Stimulated activated CD8-positive, alpha-beta memory T cell treated with anti-CD3 and anti-CD28 coated beads, Interleukin-4, amount 100 ng/mL, for 24 hours (primary cell): ENCODE data around the gene MYCBP.
"Not testable (repeated sequence)": the region's sequence is repeated elsewhere in the genome, so short reads cannot be mapped to it uniquely, and the experiment has no call there.

Experiments
- DNase-seq: peaks from one replicate; pipeline ENCODE4 v3.0.0-alpha.2; 2020; ENCODE audit warnings: low read depth

MYCBP gene

DNA sequence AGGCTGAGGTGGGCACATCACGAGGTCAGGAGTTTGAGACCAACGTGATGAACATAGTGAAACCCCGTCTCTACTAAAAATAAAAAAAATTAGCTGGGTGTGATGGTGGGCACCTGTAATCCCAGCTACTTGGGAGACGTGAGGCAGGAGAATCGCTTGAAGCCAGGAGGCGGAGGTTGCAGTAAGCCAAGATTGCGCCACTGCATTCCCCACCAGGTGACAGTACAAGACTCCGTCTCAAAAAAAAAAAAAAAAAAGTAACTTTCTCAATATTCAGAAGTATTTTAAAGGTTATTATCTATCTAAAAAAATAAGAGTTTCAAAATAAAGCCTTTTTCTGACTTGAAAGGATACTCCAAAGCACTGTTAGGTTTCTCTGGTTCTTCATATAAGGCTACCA lies 5.9 kb downstream of the MYCBP start:
- DNase-seq: no peak

DNA sequence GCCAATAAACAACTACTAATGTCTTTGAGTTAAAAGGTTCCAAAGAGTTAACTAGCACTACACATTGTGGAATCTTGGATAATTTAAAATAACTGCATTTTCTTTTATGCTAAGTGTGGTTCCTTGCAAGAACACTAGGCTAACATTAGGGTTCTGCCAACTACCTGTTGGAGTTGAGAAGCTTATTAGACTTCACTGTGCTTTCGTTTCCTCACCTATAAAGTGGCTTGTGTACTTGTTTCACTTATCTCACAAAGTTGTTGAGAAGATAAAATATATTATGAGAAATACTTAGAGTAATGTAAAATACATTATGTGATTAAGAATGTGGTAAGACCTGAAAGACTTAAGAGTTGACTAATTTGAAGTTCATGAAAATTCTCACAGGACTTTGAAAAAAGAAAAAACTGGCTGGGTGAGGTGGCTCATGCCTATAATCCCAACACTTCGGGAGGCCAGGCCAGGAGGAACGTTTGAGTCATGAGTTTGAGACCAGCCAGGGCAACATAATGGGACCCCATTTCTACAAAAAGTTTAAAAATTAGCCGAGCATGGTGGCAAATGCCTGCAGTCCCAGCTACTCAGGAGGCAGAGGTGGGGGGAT lies 7.9 kb downstream of the MYCBP start:
- no peak for DNase-seq

- no peak for DNase-seq
Observed at GRCh38 chr1:38860454-38860795, 12.7 kb downstream of the MYCBP start.

DNA sequence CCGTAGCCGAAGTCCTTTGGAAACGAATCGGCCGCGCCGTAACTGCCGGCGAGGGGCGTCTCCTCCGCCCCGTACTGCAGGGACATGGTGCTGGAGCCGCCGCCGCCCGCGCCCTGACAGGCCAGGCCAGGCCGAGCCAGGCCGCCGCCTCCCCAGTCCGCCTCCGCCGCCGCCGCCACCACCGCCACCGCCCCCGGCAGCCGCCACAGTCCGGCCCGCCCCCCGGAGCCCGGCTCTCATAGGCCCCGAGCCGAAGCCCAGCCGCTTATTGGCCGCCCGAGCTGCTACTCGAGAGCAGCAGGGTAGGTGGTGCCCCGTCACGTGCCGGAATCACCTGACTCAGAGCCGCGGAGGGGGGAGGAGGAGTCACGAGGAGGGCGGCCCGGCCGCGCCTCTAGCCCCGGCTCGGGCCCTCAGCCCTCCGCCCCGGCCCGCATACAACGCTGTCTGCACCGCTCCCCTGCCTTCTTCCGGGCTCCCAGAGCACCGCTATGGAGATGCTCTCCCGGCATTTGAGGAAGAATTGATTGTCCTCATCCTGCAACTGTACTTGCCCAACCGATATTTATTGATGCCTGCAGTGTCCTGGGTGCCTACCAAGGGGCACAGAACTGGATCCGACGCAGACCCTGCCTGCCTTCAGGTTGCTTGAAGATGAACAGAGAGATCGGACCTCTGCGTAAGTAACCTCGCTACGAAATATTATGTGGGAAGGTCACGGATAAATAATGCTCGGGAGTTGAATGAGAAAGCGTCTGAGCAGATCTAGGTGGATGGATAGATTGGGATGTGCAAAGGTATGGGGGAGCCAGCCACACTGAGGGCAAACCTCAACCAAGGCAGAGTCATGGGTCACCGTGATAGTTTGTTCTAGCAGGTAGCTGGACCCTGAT lies 13.3 kb downstream of the MYCBP start, which contains the start of gene RRAGC:
RRAGC (minus strand) TSS at position 212 of the 893 bp plus-strand sequence; CDS start at position 86, 126 bp downstream.
- DNase-seq: peak; percentile 98

DNA sequence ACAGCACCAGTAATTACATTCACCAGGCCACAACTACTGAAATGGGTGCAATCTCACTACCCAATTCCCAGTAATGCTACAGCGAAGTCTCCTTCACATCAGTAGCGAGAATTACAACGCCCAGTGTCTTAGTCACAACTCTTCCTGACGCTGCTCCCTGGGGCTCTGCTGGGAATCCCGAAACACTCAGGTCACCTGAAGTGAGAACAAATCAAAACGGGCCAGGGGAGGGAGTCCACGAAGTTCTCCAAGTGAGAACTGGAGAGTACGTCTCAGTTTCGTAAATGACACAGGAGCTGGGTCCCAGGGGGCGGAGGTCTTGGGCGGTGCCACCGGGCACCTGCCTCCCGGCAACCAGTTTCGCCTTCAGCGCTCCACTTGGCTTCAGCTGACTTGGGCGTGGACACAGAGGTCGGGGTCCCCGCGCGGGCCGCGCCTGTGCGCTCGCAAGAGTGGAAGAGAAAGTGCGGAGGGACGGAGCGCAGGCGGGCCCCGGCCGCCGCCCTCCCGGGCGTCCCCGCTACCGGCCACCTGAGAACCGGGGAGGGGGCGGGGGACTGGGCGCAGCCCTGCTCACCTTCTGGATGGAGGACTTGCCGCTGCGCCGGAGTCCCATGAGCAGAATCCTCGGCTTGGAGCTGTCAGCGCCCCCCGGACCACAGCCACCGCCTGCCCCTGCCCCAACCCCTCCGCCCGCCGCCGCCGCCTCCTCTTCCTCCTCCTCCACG lies 14.2 kb downstream of the MYCBP start:
- DNase-seq: peak; percentile 34

DNA sequence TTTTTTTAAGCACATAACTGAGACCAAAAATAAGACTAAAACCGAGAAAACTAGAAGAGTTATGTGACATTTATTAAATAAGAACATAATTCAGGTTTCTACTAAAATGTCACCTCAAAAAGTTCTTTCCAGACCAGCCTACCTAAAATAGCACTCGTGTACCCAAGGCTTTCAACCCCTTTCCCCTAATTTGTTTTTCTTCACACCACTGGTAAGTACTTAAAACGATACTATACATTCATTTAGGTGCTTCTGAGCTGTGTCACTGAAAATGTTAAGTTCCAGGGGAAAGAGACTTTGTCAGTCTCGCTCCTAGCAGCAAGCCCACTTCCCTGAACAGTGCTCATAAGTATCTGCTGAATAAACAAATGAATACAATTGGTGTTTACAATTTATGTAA lies 20.4 kb downstream of the MYCBP start:
- no peak for DNase-seq

- DNase-seq: no peak
Observed at GRCh38 chr1:38848071-38848470, 25.1 kb downstream of the MYCBP start.

- no peak for DNase-seq
Observed at GRCh38 chr1:38846210-38846609, 26.9 kb downstream of the MYCBP start.

GRCh38 chr1:38845088-38845487 lies 28.1 kb downstream of the MYCBP start:
- not testable (repeated sequence) for DNase-seq

DNA sequence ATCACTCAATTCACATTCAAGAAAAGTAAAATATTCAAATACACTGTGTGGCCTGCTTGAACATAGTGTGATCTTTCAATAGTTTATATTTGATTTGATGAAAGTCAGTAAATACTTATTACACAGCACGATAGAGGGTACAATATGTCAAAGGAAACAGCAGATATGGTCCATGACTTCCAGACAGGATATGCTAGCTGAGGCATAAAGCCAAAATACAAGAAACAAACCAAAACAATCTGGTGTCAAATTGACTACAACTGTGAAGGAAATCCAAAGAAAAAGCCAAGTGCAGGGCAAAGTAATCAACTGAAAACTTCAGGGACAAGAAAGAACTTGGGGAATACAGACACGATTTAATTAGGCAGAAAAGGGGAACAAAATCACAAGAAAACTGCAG lies 32.9 kb downstream of the MYCBP start:
- no peak for DNase-seq

DNA sequence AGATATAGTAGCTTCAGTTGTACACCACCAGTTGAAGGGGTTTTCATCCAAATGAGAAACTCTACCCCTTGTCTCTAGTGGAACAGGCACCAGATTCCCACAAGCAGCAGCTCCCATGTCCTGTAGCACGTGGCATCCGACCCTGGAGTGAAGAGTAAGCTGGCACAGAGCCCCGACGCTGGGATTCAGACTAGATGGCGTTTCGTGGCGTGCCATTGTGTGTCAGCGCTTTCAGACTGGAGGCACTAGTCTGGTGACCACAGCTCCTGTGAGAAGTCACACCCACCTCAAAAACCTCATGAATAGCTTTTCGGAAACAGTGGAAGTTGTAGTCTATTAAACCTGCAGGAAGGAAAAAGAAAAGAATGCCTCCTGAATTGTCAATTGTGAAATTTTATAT lies 33.8 kb downstream of the MYCBP start:
- DNase-seq: no peak

DNA sequence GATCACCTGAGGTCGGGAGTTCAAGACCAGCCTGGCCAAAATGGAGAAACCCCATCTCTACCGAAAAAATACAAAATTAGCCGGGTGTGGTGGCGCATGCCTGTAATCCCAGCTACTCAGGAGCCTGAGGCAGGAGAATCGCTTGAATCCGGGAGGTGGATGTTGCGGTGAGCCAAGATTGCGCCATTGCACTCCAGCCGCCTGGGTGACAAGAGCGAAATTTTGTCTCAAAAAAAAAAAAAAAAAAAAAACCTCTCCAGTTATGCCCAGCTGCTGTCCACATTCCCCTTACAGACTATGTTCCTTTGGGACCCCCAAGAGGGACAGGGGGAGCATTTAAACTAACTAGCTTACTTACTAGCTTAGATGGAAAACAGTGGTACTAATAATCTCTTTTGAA lies 36.8 kb downstream of the MYCBP start:
- DNase-seq: not testable (repeated sequence)

DNA sequence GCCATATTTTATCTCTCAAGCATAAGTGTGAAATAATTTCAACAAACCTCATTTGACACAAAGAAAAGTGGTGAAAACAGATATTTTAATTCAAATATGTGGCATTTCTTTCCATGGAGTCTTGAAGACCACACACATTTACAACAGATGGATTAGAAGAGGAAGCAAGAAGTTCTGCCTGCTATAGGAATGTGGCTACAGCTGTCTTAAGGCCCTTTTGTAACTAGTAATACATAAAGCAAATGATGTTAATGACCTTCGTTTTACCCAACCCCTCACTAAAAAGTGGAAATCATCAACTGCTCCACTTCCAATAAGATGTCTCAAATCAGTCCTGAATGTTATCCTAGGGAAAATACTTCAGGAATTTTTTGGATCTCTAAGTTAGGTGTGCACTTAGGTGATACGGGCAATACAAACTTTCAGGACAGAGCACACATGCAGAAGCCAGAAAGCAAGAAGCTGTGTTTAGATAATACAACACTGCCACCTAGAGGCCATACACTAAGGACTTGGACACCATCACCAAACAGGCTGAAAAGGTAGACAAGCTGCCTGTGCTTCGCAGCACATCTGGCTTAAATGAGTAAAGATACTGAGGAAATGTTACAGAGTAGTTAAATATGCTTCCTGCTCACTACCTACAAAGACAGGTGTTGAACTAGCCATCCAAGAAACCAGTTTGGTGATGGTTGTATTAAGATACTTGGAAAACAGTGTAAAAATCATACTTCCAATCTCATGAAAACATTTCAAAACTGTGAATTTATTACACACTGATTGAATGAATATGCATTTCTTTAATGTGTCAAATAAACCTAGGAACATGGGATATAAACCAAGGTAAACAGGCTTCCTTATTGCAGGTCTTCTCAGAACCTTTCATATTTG lies 38.0 kb downstream of the MYCBP start:
- DNase-seq: no peak

DNA sequence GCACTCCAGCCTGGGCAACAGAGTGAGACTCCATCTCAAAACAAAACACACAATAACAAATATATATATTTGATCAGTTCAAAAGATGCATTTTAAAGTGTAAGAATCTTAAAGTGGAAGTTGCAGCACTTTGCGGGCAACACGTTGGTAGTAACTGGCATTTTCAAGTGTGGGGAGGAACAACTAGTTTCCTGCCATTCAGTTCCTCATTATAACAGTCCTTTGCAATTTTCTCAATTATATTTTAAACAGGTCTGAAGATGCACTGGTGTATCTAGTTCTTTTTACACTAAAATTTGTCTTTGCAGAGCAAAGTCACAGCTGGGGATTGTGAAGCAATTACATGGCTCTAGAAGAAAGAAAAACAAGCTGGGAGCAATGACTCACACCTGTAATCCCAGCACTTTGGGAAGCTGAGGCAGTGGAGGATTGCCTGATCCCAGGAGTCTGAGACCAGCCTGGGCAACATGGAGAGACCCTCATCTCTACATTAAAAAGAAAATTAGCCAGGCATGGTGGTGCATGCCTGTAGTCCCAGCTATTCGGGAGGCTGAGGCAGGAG lies 38.8 kb downstream of the MYCBP start:
- no peak for DNase-seq

DNA sequence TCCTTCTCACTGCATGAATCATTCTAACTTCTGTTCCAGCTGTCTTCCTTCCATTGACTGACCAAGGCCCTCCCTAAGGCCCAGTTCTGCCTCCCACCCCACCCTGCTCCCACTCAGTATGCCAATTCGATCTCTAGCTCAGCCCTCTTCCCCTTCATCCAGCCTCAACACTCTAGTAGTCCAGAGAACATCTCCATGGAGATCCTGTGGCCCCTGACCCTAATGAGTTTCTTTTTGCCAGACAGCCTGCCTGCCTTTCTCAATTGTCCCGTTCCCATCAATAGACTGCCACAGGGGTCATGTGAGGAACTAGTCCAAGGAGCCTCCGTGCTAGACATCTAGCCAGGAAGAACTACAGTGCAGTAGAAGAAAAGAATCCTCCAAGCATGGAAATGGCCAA lies 40.0 kb downstream of the MYCBP start:
- no peak for DNase-seq

GRCh38 chr1:38832370-38832734 lies 40.8 kb downstream of the MYCBP start:
- no peak for DNase-seq

DNA sequence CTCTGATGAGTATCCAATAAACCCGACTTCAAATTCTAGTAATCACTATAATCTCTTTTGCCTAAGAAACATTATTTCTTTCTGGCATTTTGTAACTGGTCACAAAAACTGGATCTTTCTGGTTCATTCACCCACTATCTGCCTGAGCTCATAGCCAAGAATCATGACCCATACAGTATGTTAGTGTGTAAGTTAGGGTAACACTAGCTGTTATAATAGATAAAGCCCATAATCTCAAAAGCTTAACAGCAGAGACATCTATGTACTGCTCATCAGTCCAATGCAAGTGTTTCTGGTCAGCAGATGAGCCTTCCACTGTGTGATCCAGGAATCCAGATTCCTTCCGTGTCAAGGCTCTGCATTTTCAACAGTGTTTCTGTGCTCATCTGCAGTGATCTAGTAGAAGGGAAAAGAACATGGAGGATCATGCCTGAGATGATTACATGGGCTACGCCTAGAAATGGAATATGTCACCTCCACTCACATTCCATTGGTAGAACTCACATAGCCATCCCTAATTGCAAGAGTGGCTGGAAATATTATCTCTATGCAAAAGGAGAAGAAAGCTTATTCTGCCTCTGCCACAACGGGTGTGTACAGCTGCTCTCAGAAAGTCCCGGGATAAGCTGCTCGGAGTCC lies 41.3 kb downstream of the MYCBP start:
- DNase-seq: no peak

DNA sequence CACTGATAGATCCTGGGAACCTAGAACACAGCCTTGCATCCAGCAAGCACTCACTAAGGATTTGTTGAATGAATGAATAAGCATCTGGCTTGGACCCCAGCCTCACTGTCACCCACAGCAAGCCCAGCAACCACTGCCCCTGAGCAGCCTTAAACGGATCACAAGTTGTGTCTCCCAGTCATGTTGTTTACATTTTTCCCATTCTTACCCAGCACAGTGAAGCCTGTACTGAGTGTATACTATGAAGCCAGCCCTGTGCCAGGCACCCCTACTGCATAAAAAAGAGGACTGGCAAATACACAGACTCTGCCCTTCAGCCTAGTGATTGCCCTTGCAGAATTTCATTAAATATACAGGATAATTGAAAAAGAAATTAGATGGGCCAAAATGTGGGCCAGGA lies 43.8 kb downstream of the MYCBP start:
- no peak for DNase-seq

- no peak for DNase-seq
Observed at GRCh38 chr1:38827318-38827717, 45.8 kb downstream of the MYCBP start.

DNA sequence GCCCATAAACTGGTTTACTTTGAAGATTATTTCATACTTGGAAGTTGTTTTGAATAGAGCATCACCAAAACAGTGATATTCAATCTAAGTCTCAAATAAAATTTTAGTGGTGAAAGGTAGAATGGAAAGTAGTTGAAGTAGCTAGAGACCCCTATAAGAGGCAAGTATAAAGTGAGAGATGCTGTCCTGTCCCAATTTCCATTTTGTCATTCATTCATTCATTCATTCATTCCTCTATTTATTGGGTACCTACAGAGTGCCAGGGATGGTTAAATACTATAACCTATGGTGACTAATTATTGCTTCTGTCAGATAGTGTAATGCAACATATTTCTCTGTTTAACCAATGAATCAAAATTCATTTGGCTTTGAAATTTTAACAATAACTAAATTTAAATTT lies 46.3 kb downstream of the MYCBP start:
- no peak for DNase-seq

GRCh38 chr1:38826262-38826661 lies 46.9 kb downstream of the MYCBP start:
- no peak for DNase-seq
